NOMO-1 treated with dmso at 0.1 percent for 144 hours (cell line): ENCODE measurements around the gene PLEKHG1.

Experiments used
- DNase-seq: peaks from one replicate; lab custom pipeline; 2025; ENCODE audit not compliant: unreplicated experiment; lab: John Stamatoyannopoulos, UW

Gene PLEKHG1

DNA sequence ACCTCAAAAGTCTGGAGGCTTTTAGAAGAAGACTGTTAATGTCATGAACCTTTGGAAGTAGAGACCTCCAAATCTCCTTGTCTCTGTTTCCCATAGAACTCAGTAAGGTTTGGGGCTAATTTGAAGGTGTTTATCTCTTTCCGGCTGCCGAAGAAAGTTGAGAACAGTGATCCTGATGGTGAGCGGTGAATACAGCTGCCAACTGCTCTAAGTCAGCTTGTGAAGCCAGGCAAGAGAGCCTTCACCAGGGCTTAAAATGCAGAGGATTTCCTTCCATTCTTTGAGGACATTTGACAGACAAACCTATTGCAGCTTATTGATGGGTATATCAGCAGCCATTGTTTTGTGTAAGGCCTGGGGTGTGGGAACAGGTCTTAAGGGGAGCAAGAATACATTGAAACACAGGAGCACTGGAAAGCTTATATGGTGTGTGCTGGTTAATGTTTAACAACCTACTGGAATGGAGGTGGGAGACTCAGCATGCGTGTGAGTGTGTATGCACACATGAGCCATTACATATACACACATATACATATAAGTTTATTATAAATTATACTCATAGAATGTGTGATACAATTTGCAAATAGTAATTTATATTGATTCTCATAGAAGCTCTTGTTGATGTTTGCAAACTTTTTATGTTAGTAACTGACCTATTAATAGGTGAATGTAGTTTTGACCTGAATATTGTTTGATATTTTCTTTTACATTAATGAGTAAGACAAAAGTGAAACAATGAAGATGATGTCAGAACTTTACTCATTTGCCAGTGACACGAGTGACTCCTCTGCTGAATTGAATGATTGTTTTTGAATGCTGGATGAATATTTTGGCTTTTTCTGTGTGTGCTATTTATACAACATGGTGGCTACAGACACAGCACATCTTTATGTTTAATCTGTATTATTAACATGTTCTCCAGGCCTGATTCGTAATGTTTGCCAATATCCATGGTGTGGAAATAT lies 18.1 kb downstream of the PLEKHG1 start:
- no peak for DNase-seq

DNA sequence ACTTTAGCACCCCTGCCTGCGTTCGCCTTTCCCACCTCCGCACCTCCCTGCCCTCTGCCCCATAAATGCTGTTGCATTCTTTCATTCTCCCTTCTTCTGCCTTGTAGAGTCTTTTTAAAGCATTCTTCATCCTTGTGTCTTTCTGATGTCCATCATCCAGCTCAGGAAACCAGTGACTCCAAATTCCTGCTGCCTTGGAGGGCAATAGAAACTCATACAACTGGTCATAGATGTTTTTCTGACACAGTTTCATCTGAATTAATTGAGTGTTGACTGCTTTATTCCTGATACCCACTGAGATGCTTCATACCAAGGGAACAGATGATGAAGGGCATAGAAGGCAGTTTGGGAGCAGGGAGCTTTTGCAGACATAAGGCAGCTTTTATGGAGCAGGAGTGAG lies 19.6 kb downstream of the PLEKHG1 start:
- no peak for DNase-seq

DNA sequence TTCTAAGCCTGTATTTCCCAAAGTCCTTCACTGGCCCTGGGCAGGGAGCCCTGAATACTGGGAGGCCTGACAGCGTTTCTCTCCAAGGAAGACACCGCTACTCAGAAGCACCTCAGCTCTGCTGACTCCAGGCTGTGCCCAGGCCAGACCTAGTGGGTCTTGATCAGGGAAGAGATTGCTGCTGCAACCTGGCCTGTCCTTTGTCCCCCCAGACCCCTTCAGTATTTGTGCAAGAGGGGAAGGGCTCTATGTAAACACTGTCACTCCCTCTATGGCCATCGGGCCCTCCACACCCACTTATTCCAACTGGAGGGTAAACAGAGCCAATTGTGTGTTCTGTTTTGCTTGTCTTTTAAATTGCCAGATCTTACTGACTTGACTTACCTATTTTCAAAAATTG lies 20.6 kb downstream of the PLEKHG1 start:
- DNase-seq, result no peak

DNA sequence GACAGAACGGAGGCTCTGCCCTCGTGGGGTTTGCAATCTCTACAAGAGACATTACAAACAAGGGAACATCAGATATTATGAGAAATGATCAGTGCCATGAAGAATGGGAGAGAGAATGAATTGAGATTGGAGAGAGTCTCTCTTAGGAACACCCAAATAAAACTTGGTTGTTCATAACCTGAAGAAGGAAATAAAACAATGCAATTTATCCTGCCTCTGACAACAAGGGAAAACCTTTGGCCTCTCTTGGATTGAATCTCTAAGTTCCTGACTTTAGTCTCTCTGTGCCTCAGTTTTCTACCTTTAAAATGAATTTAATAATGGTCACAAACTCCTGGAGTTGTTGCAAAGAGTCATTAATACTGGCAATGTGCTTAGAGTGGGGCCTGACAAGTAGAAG lies 21.1 kb downstream of the PLEKHG1 start:
- DNase-seq, result no peak

DNA sequence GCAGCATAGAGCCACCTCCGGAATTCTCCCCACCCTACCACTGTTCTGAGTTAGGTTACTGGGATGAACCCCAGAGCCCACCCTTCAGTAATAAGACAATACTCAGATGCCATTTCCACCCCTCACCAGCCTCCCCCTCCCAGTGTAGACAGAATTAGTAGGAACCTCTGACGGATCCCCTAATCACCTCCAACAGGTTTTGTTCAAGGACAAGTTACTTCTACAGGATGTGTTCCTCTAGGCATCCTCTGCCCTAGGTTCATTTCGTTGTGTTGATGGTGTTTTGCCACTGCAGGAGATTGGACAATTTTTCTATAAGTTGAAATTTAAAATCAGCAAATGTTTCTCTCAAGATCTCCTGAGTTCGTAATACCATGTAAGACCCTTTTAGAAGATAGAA lies 22.8 kb downstream of the PLEKHG1 start:
- DNase-seq, result no peak

DNA sequence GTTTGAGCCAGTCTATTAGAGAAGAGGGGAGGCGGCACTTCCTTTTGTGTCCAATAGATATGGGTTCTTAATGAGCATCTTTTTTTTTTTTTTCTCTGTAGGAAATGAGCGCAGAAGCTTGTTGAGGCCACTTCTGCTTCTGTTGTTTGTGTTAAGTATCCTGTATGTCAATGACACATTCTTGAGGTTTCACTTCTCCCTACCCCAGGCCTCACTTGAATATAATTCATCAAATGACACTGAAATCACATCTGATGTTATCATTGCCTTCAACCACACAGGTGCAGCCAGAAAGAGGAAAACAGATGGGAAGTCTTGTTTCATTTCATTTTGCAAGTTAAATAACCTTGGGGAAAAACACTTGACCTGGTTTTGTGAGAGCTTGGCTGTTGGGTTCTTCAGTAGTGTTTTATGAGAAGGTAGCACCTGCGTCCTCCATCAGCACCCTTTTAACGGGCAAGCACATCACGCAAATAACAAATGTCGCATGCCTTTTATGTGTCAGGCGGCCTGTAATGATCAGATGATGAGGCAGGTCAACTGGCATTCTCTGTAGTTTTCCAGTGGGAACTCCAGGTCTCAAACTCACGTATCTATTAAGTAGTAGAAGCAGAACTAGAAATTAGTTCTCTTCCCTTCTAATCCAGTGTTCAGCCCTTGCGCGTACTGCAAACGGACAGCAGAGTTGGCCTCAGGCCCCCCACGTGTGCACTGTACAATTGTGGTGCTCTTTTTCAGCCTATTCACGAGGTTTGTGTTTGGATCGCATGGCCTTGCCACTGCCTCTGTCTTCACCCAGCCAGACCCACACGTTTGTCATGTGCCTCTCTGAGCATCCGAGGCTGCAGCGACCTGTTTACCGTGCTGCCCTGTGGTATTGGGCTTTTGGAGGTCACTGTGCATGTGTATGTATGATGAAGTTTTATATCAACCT lies 23.5 kb downstream of the PLEKHG1 start:
- DNase-seq, result peak; percentile 70

DNA sequence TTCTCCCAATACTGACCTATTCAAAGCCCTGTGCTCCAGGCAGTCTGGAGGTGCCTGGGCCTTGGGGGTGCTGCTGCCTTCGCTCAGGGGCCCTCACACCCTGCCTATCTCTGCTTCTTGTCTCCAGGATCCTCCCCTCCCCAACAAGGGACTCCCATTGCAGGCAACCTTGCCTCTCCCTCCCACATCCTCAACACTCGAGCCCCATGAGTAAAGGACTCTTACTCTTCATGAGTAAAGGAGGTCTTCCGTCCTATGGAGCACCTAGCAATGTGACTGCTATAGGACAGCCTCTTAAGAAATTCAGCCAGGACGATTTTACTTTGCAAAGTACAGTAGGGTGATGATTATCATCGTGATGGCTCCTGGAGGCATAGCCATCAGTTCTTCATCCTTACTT lies 24.5 kb downstream of the PLEKHG1 start:
- DNase-seq, result no peak

DNA sequence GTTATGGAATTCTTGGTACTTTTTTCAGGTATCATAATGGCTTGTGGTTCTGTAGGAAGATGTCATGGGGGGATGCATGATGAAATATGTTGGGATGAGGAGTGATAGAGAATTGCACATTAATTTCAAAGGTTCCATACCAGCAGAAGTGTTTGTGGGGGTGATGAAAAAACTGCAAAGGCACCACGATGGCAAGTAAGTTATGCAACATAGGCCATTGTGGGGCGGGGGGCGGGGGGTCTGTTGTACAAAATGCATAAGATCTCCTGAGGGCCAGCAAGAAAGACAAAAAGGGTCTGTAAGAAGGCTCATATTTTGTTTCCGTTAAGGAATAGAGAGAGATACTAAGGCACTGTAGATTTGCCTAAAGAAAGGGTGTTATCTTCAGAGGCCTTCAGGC lies 26.2 kb downstream of the PLEKHG1 start:
- no peak for DNase-seq

DNA sequence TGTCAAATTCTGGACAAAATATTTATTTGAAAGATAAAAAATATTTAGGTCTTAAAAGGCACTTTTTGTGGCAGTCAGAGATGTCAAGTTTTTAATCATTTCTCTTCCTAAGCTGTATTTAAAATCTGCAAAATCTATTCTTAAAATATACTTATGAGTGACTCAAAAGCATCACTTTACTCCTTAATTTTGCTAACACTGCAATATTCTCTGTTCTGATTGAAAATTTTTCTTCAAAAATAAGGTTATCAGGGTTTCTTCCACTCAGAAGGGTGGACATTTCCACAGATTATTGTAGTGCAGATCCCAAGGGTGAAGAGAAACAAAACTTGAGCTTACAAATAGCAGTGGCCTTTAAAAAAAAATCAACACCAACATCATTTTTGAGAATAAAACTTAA lies 27.5 kb downstream of the PLEKHG1 start:
- DNase-seq, result no peak

DNA sequence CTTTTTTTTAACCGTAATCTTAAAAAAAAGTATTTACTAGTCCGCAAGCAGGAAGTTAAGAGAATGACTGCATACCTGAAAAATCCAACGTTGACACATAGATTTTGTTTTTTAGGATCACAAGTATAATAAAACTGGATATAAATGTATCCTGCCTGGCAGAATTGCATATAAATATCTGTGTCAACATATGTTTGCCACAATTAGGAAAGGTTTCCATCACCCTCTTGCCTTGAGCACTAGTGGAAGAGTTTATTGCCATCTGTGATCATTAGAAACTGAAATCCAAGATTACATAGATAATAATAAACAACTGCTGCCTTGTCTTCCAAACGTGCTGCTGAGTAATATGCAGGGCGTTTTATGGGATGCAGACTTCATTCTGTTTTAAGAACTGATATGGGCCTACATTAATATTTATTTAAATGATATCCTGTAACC lies 27.9 kb downstream of the PLEKHG1 start:
- DNase-seq, result no peak

DNA sequence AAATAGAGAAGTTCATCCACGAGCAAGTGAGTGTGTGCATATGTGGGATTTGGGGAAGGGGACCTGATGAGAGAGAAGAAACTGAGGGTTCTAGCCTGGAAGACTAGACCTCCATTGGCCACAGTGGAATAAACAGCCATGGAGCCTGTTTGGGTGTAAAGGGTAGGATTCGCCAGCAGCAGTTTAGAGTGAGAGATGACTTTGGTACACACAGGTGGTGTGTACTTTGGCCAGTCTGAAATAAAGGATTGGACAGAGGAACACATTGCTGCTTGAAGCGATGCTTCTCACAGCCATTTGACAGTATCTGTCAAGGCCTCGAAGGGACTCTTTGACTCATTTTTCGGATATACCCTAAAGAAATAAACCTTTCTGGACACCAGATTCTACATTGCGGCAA lies 29.2 kb downstream of the PLEKHG1 start:
- no peak for DNase-seq

DNA sequence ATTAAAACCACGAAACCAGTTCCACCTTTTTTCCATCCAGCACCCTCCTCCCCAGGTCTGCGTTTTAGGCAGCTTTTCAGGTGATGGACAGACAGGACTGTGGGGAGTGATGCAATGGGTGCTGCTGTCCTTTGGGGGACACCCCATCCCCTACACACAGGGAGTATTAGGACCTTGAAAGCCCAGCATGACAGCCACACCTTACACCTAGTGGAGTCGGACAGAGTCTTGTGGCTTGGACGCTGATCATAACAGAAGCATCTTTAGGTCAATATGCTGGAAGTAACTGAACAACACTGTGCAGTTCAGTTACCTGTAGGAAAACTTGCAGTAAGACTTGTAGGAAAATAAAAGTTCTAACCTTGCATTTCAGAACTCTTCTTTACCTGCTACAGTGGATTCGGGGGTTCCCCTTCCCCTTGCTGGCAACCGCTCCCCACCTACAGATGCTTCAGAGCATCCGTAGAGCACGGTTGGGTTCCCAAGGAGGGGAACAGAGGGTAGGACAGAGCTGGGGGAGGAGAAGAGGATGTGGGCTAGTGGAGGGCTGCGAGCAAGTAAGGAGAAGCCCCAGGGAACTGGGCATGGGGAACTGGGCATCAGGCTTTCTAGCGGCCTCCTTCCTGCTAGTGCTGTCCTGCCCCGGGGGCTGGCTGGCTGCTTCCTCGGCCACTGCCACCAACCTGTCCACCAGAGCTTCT lies 31.7 kb downstream of the PLEKHG1 start:
- DNase-seq, result no peak

DNA sequence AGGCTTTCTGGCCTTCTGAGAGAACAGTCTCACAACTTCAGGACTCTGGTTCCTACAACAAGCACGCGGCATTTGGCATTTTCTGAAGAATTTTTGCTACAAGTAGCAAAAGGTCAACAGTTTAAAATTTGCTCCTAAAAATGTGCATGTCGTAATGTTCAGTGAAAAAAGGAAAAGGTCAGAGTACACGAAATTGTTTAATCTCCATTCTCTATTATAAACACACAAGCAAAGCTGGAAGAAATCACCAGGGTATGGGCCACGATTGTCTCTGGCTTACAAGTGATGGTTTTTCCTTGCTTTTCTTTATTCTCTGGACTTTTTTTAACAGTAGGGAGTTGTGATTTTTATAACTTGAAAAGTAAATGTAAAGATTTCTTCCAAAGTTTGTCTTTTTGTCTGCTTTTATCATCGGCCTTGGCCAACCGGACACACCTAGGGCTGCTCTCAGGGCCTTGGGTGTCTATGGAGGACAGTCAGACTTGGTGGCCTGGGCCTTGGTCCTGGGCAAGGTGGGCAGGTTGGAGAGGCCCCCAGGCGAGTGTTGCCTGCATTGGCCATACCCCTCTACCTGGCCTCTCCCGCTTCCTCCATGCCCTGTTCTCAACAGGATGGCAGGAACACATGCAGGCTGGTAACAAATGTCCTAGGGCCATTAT lies 32.4 kb downstream of the PLEKHG1 start:
- DNase-seq, result no peak

DNA sequence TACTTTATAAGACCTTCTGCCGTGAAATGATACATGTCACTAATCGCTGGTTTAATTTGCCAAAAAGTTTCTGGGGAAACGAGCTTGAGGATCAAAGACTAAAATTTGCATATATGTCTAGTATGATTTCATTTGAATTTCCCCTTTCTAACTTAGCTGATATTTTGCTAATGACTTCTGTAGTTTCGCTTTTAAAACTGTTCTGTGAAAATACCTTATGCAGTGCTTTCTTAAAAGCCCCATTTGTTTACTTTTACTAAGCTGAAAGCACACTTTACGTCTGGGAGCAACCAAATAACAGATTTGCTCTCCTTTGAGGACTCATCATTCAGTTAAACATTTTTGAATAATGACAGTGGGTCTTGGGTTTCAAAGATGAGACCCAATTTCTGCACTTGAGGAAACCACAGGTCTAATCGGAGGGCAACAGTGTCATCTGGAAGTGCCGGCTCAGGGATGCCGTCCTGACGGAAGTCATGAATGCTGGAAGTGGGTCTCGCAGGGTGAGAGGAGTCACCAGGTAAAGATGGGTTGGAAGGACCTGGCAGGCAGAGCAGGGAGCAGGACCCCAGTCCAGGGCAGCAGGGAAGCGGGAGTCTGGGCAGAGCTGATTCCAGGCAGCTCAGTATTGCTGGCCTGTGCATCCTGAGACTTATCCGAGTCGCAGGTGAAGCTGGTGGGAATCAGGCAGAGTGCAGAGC lies 33.2 kb downstream of the PLEKHG1 start:
- DNase-seq, result no peak

DNA sequence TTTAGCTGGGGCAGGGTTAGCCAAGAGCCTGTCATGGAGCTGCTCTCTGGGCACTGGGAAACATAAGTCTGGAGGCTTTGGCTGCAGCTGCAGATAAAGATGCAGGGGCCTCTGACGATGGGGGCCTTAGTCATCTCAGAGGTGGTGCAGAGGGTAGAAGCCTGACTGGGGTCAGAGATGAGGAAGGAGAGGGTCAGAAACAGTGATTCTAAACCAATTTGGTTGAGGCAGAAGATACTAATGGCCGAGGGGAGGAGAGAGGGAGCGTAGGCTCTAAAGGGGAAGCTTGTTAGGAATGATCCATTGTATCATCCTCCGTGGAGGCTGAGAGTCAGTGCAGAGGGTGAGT lies 33.8 kb downstream of the PLEKHG1 start:
- no peak for DNase-seq

DNA sequence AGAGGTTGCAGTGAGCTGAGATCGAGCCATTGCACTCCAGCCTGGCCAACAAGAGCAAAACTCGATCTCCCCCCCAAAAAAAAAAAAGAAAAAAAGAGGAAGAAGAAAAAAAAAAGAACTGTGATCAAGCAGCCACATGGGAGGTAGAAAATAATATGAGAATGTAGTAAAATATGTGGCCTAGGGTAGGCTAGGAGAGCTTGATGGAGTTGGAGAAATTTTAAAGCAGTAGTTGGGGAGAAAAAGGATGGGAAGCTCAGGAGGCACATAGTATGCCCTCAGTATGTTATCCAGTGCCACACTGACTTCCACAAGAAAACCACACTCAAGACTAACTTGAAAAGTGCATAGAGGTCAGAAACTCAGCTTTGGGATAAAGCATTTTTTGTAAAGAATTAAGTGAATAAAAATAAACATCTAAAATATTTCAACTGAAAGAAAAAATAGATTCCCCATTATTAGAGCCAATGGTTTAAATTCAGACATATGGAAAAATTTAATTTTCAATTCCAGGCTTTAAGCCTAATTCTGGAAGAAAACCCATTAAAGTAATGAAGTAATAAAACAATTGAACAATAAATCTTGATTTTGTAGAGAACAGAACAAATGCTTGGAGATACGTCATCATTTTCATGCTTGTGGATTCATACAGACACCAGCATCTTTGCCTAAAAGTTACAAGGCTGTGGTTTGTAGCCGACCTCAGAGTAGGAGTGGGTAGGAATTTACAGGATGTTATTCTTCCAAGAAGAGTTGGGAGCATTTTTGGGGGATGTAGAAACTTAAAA lies 34.7 kb downstream of the PLEKHG1 start:
- DNase-seq, result no peak

DNA sequence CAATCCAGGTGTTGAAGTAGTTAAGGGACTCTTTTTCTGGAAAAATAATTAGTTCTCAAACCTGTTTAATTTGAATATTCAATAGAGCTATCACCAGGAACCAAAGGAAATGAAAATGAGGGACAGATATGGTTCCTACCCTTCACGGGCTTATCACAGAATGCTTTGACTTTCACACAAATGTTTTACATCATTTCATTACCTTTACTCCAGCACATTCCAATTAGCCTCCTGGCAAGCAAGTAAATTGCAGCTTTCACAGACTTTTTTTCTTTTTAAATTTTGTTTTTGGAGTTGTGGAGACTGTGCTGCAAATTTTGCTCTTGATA lies 35.2 kb downstream of the PLEKHG1 start:
- no peak for DNase-seq

DNA sequence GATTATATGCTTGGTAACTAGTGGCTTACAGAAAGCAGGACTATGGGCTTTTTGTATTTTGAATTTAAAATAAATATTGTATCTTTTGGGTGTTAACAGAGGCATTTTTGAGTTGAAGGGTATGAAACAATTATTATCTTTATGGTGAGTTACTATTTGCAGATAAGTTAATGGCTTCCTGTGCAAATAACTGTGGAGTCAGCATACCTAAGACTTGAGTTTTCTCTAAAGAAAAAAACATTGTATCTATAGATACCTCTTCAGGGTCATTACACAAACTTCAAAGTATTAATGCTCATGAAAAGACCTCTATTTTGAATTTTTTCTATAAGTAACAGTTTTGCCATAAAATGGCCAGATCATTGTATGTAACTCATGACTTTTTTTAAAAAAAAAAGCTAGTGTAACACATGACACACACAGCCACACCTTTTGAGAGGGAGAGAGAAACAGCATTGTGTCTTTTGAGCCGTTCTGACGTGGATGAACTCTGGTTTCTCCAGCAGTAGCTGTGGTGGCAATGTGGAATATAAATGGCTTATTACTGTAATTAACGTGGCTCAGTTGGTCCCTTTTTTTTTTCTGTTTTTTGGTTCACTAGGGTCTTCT lies 36.3 kb downstream of the PLEKHG1 start:
- DNase-seq, result no peak

DNA sequence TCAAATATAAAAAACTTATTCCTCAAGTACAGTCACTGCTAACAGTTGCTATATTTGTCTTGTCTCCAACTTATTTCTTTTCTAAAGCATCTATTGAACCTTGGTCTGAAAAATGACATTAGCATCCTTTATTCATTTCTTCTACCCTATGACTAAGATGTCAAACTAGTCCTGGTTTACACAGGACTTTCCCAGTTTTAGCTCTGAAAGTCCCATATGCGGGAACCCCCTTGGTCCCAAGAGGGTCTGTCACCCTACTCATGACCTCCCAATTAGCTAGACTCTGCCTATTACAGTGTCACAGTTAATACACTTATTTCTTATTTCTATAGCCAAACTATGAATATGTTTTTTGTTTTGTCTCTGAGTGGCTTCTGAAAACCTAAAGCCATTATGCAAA lies 37.1 kb downstream of the PLEKHG1 start:
- no peak for DNase-seq
